ENCODE measurements around the gene ERC2.

The ERC2 gene

GRCh38 chr3:55742022-55742831 lies 726.0 kb downstream of the ERC2 start:
- Histone ChIP-seq H3K9ac (ENCODE audit: low read depth, low read length) (no peak overlapping the region), H3K4me1 (ENCODE audit: control insufficient read depth, insufficient read depth, low read length) (peaks cover 6% of the 10 kb centered on the region; the same call in 1 of the 2 replicates), H3K9me3 (ENCODE audit: control insufficient read depth, insufficient read depth, low read length) (no peaks in the 10 kb centered on the region), H3K27ac (ENCODE audit: low read depth, low read length) (no peak overlapping the region), H3K4me3 (ENCODE audit: low read depth, low read length) (no peak overlapping the region), H3K36me3 (ENCODE audit: control insufficient read depth, insufficient read depth, low read length) (no peaks in the 10 kb centered on the region), H3K27me3 (ENCODE audit: control insufficient read depth, insufficient read depth, low read length) (no peaks in the 10 kb centered on the region)

DNA sequence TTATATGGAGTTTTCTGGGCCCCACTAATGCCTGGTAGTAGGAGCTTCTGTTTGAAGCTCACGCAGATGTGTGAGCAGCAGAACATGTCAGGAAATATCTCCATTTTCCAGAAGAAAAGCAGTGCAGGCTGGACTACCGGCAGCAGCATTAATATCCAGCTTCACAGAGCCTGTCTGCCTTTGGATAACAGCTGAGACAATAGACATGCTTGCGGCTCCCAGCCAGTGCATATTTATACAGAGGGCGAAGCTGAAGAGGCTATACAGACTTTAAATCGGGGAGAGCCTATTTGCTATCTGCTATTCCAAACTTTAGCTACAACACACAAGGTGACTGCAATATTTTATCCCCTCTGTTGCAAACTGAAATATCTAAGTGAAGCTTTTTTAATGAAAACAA lies 731.1 kb downstream of the ERC2 start:
- Histone ChIP-seq H3K27me3 (ENCODE audit: control insufficient read depth, insufficient read depth, low read length) (no peaks in the 10 kb centered on the region), H3K36me3 (ENCODE audit: control insufficient read depth, insufficient read depth, low read length) (no peaks in the 10 kb centered on the region), H3K9me3 (ENCODE audit: control insufficient read depth, insufficient read depth, low read length) (no peaks in the 10 kb centered on the region), H3K9ac (ENCODE audit: low read depth, low read length) (no peak overlapping the region), H3K4me1 (ENCODE audit: control insufficient read depth, insufficient read depth, low read length) (peaks cover 3% of the 10 kb centered on the region; the same call in 1 of the 2 replicates), H3K27ac (ENCODE audit: low read depth, low read length) (no peak overlapping the region), H3K4me3 (ENCODE audit: low read depth, low read length) (no peak overlapping the region)

DNA sequence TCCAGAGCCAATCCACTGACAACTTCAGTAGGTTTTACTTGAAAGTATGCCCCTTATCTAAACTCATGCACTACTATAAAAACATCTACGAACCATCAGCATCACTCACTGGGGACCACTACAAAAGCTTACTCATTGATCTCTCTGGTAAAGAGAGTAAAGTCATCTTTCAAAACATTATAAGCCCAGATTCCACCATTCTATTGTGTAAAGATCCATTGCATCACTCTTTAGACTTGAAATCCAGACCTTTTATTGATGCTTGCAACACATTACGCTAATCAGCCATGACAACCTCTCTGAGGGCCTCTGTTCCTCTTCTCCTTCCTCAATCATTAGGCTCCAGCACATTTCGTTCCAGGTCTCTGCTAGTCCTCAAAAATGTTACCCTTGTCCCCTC lies 732.3 kb downstream of the ERC2 start:
- Histone ChIP-seq H3K4me3 (ENCODE audit: low read depth, low read length) (no peak overlapping the region), H3K27ac (ENCODE audit: low read depth, low read length) (no peak overlapping the region), H3K36me3 (ENCODE audit: control insufficient read depth, insufficient read depth, low read length) (no peaks in the 10 kb centered on the region), H3K9ac (ENCODE audit: low read depth, low read length) (no peak overlapping the region), H3K4me1 (ENCODE audit: control insufficient read depth, insufficient read depth, low read length) (no peaks in the 10 kb centered on the region), H3K27me3 (ENCODE audit: control insufficient read depth, insufficient read depth, low read length) (no peaks in the 10 kb centered on the region), H3K9me3 (ENCODE audit: control insufficient read depth, insufficient read depth, low read length) (no peaks in the 10 kb centered on the region)

GRCh38 chr3:55731741-55732140 lies 736.5 kb downstream of the ERC2 start:
- Histone ChIP-seq H3K4me1 (ENCODE audit: control insufficient read depth, insufficient read depth, low read length) (peaks cover 4% of the 10 kb centered on the region; the same call in 1 of the 2 replicates), H3K9ac (ENCODE audit: low read depth, low read length) (no peak overlapping the region), H3K27me3 (ENCODE audit: control insufficient read depth, insufficient read depth, low read length) (no peaks in the 10 kb centered on the region), H3K4me3 (ENCODE audit: low read depth, low read length) (no peak overlapping the region), H3K36me3 (ENCODE audit: control insufficient read depth, insufficient read depth, low read length) (no peaks in the 10 kb centered on the region), H3K27ac (ENCODE audit: low read depth, low read length) (no peak overlapping the region), H3K9me3 (ENCODE audit: control insufficient read depth, insufficient read depth, low read length) (no peaks in the 10 kb centered on the region)

GRCh38 chr3:55729546-55729945 lies 738.7 kb downstream of the ERC2 start:
- Histone ChIP-seq H3K9me3 (ENCODE audit: control insufficient read depth, insufficient read depth, low read length) (no peaks in the 10 kb centered on the region), H3K4me3 (ENCODE audit: low read depth, low read length) (no peak overlapping the region), H3K36me3 (ENCODE audit: control insufficient read depth, insufficient read depth, low read length) (no peaks in the 10 kb centered on the region), H3K4me1 (ENCODE audit: control insufficient read depth, insufficient read depth, low read length) (peaks cover 14% of the 10 kb centered on the region), H3K27ac (ENCODE audit: low read depth, low read length) (no peak overlapping the region), H3K27me3 (ENCODE audit: control insufficient read depth, insufficient read depth, low read length) (no peaks in the 10 kb centered on the region), H3K9ac (ENCODE audit: low read depth, low read length) (no peak overlapping the region)

DNA sequence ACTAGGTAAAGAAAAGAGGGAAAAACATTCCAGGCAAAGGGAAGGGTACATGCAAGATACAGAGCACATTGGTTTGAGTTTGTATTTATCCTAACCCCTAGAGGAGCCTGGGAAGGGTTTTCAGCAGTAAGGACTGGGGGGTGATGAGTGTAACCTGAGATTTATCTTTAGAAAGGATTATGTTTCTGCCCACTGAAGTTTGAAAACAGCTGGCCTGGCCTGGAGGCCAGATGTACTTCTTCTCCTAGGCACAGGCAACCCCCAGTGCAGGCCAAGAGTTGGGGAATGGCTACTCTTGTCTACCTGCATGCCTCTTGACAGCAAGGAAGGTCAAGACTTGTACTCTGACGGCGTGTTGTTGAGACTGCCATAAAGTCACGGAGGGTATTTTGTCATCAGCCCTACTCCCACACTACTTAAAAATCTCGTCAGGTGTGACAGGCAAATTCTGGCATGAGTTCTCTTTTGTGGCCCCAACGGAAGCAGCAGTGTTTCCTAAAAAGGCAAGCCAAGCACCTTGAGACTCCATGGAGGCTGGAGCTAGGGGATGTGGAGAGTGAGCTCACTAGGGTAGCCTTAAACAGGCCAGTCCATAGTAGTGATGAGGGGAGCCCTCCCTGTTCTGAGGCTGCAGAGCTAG lies 739.7 kb downstream of the ERC2 start:
- H3K36me3 ChIP-seq (ENCODE audit: control insufficient read depth, insufficient read depth, low read length) = no peaks in the 10 kb centered on the region
- no peak overlapping the region for H3K27ac ChIP-seq (ENCODE audit: low read depth, low read length)
- no peak overlapping the region for H3K4me3 ChIP-seq (ENCODE audit: low read depth, low read length)
- H3K9me3 ChIP-seq (ENCODE audit: control insufficient read depth, insufficient read depth, low read length) = no peaks in the 10 kb centered on the region
- H3K4me1 ChIP-seq (ENCODE audit: control insufficient read depth, insufficient read depth, low read length) = peaks cover 19% of the 10 kb centered on the region
- H3K27me3 ChIP-seq (ENCODE audit: control insufficient read depth, insufficient read depth, low read length) = no peaks in the 10 kb centered on the region
- no peak overlapping the region for H3K9ac ChIP-seq (ENCODE audit: low read depth, low read length)

DNA sequence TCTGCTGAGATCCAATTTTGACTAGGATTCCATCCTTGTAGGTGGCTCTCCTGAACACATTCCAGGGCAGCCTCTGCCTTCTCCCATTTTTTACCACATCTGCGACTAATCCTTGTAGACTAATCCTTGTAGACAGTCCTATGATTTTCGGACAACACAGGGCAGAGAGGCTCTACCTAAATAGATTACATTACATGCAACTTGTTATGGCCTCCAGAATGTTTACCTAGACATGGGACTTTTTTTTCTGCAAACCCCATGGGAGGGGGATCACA lies 741.8 kb downstream of the ERC2 start:
- H3K36me3 ChIP-seq (ENCODE audit: control insufficient read depth, insufficient read depth, low read length) = no peaks in the 10 kb centered on the region
- no peaks in the 10 kb centered on the region for H3K9me3 ChIP-seq (ENCODE audit: control insufficient read depth, insufficient read depth, low read length)
- no peak overlapping the region for H3K9ac ChIP-seq (ENCODE audit: low read depth, low read length)
- H3K4me1 ChIP-seq (ENCODE audit: control insufficient read depth, insufficient read depth, low read length) = peaks cover 23% of the 10 kb centered on the region
- H3K27me3 ChIP-seq (ENCODE audit: control insufficient read depth, insufficient read depth, low read length) = no peaks in the 10 kb centered on the region
- H3K27ac ChIP-seq (ENCODE audit: low read depth, low read length) = no peak overlapping the region
- H3K4me3 ChIP-seq (ENCODE audit: low read depth, low read length) = no peak overlapping the region

- H3K36me3 ChIP-seq (ENCODE audit: control insufficient read depth, insufficient read depth, low read length) = no peaks in the 10 kb centered on the region
- H3K27ac ChIP-seq (ENCODE audit: low read depth, low read length) = no peak overlapping the region
- H3K27me3 ChIP-seq (ENCODE audit: control insufficient read depth, insufficient read depth, low read length) = no peaks in the 10 kb centered on the region
- no peak overlapping the region for H3K4me3 ChIP-seq (ENCODE audit: low read depth, low read length)
- H3K9ac ChIP-seq (ENCODE audit: low read depth, low read length) = no peak overlapping the region
- no peaks in the 10 kb centered on the region for H3K9me3 ChIP-seq (ENCODE audit: control insufficient read depth, insufficient read depth, low read length)
- peaks cover 23% of the 10 kb centered on the region for H3K4me1 ChIP-seq (ENCODE audit: control insufficient read depth, insufficient read depth, low read length)
Observed at GRCh38 chr3:55725681-55726500, 742.4 kb downstream of the ERC2 start.

- Histone ChIP-seq H3K9me3 (ENCODE audit: control insufficient read depth, insufficient read depth, low read length) (no peaks in the 10 kb centered on the region), H3K4me1 (ENCODE audit: control insufficient read depth, insufficient read depth, low read length) (peaks cover 23% of the 10 kb centered on the region), H3K27ac (ENCODE audit: low read depth, low read length) (no peak overlapping the region), H3K9ac (ENCODE audit: low read depth, low read length) (no peak overlapping the region), H3K4me3 (ENCODE audit: low read depth, low read length) (no peak overlapping the region), H3K27me3 (ENCODE audit: control insufficient read depth, insufficient read depth, low read length) (no peaks in the 10 kb centered on the region), H3K36me3 (ENCODE audit: control insufficient read depth, insufficient read depth, low read length) (no peaks in the 10 kb centered on the region)
Observed at GRCh38 chr3:55724821-55725220, 743.4 kb downstream of the ERC2 start.

- Histone ChIP-seq H3K9ac (ENCODE audit: low read depth, low read length) (no peak overlapping the region), H3K27ac (ENCODE audit: low read depth, low read length) (no peak overlapping the region), H3K9me3 (ENCODE audit: control insufficient read depth, insufficient read depth, low read length) (no peaks in the 10 kb centered on the region), H3K4me1 (ENCODE audit: control insufficient read depth, insufficient read depth, low read length) (peaks cover 23% of the 10 kb centered on the region), H3K36me3 (ENCODE audit: control insufficient read depth, insufficient read depth, low read length) (no peaks in the 10 kb centered on the region), H3K27me3 (ENCODE audit: control insufficient read depth, insufficient read depth, low read length) (no peaks in the 10 kb centered on the region), H3K4me3 (ENCODE audit: low read depth, low read length) (no peak overlapping the region)
Observed at GRCh38 chr3:55724407-55724784, 743.9 kb downstream of the ERC2 start.

Measured in HUES48 (cell line).